Kidney capillary endothelial cell (primary cell): ENCODE measurements around the gene MGAT2.
A peak's percentile ranks its signal among the peaks of the same experiment; 100 is the strongest.
"Not testable (repeated sequence)": the region's sequence is repeated elsewhere in the genome, so short reads cannot be mapped to it uniquely, and the experiment has no call there.

ENCODE experiments used
- DNase-seq: peaks from one replicate; pipeline ENCODE4 v3.0.0-alpha.2; 2018; ENCODE audit warnings: low spot score

Gene MGAT2

DNA sequence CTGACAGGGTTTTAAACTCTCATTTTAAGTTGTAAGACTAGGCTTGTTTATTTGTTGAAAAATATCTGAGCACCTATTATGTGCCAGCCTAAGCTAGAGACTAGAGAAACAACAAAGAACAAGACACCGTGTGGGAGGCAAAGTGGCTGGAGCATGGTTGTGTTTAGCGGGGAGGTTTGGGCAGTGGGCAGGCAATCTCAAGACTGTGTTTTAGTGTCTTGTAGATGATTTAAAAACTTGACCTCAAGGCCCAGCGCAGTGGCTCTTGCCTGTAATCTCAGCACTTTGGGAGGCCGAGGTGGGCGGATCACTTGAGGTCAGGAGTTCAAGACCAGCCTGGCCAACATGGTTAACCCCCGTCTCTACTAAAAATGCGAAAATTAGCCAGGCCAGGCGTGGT is 7.9 kb upstream of the MGAT2 start:
- DNase-seq = no peak

DNA sequence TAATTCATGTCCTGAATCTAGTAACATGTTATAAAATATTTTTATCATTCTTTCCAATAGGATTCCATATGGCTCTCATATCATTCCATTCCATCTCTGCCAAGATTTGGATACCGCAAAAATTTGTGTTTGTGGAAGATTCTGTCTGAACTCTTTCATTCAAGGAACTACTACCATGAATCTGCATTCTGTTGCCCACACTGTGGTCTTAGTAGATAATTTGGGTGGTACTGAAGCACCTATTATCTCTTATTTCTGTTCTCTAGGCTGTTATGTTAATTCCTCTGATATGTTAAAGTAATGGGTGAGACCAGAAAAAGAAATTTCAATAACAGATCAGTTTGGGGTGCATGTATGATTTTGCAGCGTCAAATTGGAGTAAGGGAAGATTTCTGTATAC is 6.4 kb upstream of the MGAT2 start:
- DNase-seq = no peak

DNA sequence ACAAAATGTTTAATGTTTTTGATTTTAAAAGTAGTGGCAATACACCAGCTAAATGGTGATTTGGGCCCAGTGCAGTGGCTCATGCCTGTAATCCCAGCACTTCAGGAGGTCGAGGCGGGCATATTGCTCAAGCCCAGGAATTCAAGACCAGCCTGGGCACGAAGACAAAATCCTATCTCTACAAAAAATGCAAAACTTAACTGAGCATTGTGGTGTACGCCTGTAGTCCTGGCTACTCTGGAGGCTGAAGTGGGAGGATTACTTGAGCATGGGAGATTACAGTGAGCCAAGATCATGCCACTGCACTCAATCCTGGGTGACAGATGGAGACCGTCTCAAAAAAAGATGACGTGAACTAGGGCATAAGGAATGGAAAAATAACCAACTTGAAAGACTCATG is 4.8 kb upstream of the MGAT2 start:
- DNase-seq = no peak

DNA sequence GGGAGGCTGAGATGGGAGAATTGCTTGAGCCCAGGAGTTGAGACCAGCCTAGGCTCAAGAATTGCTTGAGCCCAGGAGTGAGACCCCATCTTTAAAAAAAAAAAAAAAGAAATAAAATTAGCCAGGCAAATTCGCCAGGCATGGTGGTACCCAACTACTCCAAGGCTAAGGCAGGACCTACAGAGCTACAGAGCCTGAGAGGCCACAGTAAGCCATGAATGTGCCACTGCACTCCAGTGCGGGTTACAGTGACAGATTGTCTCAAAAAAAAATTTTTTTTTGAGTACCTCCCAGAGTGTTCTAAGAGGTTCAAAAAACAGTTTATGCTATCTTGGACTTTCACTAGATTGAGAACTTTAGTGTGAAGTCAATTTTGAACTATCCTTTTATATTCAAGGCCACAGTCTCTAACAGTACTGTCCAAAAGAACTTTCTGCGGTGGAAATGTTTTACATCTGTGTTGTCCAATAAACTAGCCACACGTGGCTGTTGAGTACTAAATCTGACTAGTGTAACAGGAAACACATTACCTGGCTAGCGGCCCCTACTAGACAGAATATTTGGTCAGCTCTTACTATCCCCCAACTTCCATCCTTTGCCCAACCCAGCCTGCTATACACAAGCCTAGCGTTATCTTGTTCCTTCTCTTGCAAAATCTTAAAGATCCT is 2.6 kb upstream of the MGAT2 start:
- no peak for DNase-seq

DNA sequence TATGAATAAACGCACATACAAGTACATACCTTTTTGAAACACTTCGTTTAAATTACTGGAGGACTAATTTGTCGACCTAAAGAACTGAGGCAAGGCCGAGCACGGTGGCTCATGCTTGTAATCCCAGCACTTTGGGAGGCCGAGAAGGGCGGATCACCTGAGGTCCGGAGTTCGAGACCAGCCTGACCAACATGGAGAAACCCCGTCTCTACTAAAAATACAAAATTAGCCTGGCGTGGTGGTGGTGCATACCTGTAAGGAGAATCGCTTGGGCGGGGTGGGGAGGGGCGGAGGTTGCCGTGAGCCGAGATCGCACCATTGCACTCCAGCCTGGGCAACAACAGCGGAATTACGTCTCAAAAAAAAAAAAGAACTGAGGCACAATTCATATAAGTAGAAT is 1.3 kb upstream of the MGAT2 start:
- not testable (repeated sequence) for DNase-seq

DNA sequence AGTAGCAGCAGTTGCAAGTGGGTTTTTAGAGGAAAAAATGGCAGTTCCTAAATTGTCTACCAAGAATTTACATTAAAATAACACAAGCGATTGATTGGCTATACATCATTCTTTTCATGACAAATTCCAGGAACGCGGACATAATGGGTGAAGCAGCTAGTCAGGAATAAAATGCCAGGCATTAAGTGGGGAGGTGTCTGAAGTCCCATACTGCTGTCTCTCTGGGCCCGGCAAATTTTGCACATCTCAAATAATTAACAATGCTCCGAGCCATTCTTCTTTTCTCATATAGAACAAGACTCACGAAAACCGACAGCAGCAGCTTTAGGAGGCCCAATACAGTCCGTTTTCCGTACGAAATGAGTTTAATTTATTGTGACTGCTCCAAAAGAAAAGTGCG is 869 bp upstream of the MGAT2 start:
- no peak for DNase-seq

DNA sequence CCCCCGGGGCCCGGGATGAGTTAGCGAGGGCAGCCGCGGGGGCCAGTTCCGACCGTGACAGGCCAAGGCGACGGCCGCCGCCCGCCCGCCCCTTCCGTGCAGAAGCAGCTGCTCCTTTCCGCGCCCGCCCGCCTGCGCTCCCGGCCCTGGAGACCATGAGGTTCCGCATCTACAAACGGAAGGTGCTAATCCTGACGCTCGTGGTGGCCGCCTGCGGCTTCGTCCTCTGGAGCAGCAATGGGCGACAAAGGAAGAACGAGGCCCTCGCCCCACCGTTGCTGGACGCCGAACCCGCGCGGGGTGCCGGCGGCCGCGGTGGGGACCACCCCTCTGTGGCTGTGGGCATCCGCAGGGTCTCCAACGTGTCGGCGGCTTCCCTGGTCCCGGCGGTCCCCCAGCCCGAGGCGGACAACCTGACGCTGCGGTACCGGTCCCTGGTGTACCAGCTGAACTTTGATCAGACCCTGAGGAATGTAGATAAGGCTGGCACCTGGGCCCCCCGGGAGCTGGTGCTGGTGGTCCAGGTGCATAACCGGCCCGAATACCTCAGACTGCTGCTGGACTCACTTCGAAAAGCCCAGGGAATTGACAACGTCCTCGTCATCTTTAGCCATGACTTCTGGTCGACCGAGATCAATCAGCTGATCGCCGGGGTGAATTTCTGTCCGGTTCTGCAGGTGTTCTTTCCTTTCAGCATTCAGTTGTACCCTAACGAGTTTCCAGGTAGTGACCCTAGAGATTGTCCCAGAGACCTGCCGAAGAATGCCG is 699 bp downstream of the MGAT2 start:
- DNase-seq = peak; percentile 38

DNA sequence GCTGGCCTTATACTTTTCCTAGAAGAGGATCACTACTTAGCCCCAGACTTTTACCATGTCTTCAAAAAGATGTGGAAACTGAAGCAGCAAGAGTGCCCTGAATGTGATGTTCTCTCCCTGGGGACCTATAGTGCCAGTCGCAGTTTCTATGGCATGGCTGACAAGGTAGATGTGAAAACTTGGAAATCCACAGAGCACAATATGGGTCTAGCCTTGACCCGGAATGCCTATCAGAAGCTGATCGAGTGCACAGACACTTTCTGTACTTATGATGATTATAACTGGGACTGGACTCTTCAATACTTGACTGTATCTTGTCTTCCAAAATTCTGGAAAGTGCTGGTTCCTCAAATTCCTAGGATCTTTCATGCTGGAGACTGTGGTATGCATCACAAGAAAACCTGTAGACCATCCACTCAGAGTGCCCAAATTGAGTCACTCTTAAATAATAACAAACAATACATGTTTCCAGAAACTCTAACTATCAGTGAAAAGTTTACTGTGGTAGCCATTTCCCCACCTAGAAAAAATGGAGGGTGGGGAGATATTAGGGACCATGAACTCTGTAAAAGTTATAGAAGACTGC is 1.5 kb downstream of the MGAT2 start:
- DNase-seq = no peak

DNA sequence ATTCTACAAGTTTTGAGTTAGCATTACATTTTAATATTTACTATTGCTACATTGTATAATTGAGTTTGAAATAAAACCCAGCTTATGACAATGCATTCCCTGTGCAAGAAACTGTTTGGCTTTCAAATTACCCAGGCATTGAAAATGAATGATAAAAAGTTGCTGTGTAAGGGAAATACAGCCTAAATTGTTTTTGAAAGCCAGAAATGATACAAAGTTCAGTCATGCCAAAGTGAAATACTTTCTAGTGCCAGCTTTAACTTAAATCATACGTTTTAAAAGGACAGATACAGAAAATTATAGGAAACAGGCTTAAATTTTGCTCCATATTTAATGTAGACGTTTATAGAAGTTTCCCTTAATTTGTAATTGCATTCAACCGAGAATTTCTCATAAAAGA is 2.8 kb downstream of the MGAT2 start:
- no peak for DNase-seq

DNA sequence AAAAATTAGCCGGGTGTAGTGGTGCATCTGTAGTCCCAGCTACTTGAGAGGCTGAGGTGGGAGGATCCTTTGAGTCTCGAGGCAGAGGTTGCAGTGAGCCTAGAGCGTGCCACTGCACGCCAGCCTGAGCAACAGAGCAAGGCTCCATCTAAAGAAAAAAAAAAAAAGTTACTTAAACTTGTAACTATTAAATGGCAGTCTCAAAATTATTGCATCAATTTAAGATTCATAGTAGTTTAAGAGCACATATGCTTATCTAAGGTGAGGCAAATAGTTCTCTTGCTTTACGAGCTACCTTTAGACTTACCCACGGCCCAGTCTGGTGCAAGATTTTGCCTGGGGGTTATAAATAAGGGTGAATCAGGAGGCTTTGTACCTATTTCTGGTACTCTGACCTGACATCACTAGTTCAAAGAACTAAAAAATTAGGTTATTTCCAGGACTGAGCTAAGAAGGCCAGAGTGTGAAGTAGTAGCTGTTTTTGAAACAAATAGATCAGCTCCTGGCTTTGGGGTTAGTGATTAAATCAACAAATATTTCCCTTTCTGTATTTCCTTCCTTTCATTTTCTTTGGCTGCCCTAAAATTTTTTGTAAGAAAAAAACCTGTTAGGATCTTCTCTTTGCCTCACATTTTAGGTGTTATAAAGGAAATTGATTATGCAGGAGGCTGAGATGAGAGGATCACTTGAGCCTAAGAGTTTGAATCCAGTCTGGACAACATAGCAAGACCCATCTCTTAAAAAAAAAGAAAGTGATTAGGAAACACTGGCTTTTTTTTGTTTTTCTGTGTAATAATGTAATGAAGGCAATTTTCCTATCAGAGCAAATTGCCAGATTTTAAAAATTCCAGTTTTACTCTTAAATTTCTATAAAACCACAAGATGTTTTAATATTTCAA is 3.6 kb downstream of the MGAT2 start:
- DNase-seq = no peak

DNA sequence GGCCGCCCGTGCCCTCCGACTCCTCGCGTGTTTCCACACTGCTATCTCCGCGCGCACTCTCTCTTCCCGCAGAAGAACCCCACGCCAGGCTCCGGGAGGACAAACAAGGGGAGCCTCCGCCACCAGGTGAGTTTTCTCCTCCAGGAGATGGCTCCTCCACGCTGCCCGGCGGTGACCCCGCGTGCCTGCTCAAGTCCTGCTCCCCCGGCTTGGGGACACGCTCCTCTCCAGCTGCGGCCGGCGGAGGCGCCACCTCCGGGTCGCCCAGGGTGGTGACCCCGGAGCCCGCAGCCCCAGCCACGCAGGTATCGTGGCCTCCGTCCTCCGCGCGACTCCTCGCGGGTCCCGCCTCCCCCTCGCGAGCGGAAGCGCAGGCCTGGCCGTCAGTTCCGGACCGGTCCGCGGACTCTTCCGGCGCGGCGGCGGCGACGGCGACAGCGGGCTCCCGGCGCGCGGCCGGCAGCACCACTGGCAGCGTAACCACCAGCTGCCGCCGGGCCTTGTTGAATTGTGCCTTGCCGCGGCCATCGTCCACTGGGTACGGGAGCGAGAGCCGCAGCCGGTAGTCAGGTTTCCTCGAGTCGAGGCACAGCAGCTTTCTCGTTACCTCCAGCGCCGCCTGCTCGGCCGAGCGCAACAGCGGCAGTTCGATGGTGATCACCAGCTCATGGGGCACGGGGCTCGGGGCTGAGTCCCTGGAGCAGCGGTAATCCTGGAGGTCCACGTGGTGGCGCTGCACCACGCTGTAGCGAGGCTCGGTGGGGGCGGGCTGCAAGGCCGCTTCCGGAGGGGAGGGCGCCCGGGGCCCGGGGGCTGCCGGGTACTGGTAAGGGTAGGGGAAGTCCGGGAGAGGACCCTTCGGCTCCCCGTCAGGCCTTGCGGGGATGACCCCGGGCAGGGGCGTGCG is 13.3 kb downstream of the MGAT2 start:
- DNase-seq = peak; percentile 87

DNA sequence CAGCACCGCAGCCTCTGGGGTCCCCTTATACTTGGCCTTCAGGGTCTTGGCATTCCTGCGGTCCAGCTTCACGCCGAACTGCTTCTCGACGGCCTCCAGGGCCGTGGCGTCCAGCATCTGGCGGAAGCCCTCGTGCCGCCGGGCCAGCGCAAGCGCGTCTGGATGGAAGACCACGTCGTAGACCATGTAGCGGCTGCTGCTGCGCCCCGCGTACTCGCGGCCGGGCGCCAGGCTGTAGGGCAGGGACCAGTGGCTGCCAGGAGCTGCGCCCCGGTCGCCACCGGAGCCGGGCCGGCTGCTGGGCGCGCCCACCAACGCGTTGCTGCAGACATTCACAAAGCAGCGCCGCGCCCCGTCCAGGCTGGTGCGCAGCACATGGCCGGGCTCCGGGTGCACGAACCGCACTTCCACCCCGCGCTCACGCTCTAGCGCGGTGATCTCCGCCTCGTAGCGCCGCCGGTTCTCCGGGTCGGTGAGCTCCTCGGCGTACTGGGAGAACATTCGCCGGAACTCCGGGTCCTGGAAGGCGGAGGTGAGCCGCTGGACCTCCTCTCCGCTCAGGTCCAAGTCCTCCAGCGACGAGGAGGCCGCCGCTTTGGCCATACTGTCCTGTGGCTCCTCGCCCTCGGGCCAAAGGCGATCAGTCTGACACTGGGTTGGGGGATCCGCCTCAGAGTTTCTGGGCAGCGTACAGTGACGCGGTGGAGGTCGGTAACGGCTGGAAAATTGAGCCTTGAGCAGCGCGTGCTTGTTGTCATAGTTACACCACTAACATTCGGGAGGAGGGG is 14.1 kb downstream of the MGAT2 start, which contains the start of gene DNAAF2:
Gene DNAAF2, minus strand, starts transcription at position 698 of the 788 bp plus-strand sequence. Its CDS starts 95 bp downstream, at position 603.
- peak; percentile 47 for DNase-seq

DNA sequence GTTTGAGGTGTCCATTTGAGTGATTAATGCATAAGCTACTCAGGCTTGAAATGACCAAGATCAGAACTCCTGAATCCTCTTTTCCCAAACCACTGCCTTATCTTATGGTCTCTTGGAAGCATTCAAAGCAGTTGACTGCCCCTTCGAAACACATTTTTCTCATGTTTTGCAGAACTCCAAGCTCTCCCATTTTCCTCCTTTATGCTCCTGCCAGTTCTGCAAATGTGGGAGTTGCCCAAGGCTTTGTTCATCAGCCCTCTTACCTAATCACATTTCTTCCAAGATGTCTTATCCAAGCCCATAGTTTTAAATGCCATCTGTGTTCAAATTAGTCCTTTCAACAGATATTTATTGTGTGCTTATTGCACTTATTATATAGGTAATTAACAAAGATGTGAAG is 16.3 kb downstream of the MGAT2 start:
- DNase-seq = no peak

DNA sequence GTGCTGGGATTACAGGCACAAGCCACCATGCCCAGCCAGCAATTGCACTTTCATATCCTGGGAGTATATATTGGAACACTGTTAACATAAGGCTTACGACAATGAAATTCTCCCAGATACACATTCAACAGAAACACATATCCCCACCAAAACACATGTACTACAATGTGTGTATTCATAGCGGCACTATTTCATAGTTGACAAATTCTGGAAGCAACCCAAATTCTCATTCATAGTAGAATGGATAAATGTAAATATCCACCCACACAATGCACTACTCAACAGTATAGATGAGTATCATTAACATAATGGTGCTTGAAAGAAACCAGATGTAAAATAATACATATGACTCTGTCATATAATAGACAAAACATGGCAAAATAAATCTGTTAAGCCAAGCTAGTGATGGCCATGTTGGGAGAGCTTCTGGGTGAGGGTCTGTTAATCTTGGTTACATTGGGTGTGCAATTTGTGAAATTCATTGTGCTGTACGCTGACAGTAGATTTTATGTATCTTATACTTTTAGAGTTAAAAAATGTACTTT is 17.0 kb downstream of the MGAT2 start:
- no peak for DNase-seq

DNA sequence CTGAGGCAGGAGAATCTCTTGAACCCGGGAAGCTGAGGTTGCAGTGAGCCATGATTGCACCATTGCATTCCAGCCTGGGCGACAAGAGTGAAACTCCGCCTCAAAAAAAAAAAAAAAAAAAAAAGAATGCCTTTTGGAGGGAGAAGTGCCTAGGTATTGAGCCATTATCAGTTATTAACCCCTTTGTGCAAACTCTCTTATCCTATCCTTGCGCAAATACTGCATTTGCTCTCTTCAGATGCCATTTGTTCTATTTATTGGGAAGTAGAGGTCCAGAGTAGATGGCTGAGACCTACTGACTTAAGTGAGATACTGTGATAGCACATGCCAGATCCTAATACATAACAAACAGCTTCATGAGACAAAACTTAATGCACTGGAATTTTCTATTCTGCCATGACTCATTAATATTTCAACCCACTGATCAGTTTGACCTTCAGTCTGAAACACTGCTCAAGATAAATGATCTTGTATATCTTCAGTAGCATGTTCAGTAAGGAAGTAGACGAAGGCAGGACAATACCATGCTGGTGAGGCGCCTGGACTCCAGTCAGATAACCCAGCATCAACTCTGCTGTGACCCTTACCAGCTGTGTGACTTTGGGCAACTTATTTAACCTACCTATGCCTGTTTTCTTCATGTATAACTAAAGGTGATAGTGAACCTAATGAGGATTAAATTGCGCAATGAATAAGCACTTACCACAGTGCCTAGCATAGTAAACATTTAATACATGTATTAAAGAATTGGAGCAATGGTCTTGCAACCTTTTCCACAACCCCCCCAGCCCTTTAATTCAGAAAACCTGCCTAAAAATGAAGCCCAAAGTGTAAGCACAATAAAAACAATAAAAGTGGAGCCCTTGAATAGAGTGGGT is 20.2 kb downstream of the MGAT2 start:
- no peak for DNase-seq

DNA sequence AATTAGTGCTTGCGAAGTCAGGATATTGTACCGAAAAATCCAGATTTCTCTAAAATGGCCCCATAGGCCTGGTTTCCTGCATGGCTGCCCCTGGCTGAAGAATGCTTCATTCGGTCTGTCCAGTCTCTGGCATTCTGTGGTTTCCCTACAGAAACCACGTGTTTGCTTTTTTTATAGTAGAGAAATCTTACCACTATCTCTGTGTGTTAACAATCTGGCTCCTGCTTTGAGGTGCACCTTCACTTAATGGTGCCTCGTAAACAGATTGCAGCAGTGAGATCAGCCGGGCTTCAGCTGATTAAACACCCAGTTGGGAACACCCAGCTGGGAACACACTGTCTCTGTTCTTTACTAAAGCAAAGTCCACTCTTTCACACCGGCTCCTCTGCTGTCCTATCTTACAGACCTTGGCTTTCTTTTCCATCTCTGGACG is 21.1 kb downstream of the MGAT2 start:
- DNase-seq = no peak

DNA sequence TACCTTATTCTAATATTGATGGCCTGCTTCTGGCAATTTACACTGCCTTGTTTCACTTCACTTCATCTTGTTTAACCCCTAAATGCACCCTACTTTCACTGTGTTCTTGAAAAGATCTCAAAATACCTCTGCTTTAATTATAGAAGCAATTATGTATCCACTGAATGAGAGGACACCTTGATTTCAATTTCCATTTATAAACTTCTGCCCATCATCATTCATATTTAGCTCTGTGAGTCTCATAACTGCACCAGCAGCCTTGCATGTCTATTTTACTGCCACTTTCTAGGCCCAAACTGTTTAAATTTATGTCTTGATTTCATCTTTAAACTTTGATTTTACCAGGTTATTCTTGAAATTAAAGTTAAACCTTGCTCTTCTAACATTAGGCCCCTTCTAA is 21.6 kb downstream of the MGAT2 start:
- DNase-seq = no peak

DNA sequence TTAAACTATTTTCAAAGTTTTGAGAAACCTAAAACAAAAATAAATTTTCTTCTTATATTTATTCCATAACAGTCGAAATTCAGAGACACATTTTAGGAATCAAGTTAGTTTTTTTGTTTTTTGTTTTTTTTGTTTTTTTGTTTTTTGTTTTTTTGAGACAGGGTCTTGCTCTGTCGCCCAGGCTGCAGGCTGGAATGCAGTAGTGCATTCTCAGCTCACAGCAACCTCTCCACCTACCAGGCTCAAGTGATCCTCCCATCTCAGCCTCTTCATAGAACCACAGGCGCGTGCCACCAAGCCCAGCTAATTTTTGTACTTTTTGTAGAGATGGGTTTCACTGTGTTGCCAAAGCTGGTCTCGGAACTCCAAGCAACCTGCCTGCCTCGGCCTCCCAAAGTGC is 32.9 kb downstream of the MGAT2 start:
- no peak for DNase-seq

DNA sequence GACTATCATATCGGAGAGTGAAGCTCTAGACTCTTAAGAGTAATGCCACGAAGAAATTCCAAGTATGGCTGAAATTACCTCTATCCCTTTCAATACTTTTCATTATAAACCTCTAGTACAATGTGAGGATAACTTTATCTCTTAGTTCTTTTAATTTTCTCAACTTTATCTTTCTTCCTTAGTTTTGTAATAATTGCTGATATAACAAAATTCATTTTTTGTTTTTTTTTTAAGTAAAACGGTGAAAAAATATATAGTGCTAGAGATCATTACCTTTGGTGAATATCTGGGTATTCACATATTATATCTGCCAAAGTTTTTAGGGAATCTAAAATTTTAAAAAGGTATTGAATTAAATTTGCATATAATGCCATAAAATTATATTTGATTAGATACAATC is 33.9 kb downstream of the MGAT2 start:
- DNase-seq = no peak
